Amniotic epithelial cell (primary cell): ENCODE measurements around the gene SLC44A4.
"Not testable (repeated sequence)": the region's sequence is repeated elsewhere in the genome, so short reads cannot be mapped to it uniquely, and the experiment has no call there.

Experiments
- DNase-seq: peaks from one replicate; pipeline ENCODE4 v3.0.0-alpha.2; 2010; ENCODE audit warnings: low read depth

SLC44A4 gene

GRCh38 chr6:31878726-31879125, at the start of gene SLC44A4:
SLC44A4 (minus strand) TSS chr6:31878997; CDS start chr6:31878980, 17 bp downstream.
- no peak for DNase-seq

- no peak for DNase-seq
Measured at GRCh38 chr6:31928672-31928939, 49.8 kb upstream of the SLC44A4 start.

GRCh38 chr6:31927863-31928671, 49.3 kb upstream of the SLC44A4 start:
- no peak for DNase-seq

- no peak for DNase-seq
Measured at GRCh38 chr6:31927242-31927862, 48.6 kb upstream of the SLC44A4 start, which contains the start of gene C2. C2 (plus strand) TSS chr6:31927717; CDS start chr6:31927753, 36 bp downstream.

- no peak for DNase-seq
Measured at GRCh38 chr6:31922942-31923341, 44.1 kb upstream of the SLC44A4 start.

- peak; percentile 79 for DNase-seq
Measured at GRCh38 chr6:31920811-31921210, 42.0 kb upstream of the SLC44A4 start.

GRCh38 chr6:31919624-31920303, 41.0 kb upstream of the SLC44A4 start:
- DNase-seq: no peak

GRCh38 chr6:31918069-31918720, 39.4 kb upstream of the SLC44A4 start:
- DNase-seq: peak; percentile 62

GRCh38 chr6:31915756-31916155, 37.0 kb upstream of the SLC44A4 start:
- no peak for DNase-seq

GRCh38 chr6:31915351-31915750, 36.6 kb upstream of the SLC44A4 start:
- no peak for DNase-seq

- DNase-seq: no peak
Measured at GRCh38 chr6:31911826-31912585, 33.2 kb upstream of the SLC44A4 start.

GRCh38 chr6:31909298-31909697, 30.5 kb upstream of the SLC44A4 start:
- not testable (repeated sequence) for DNase-seq

- peak; percentile 76 for DNase-seq
Measured at GRCh38 chr6:31908791-31909190, 30.0 kb upstream of the SLC44A4 start.

- DNase-seq: not testable (repeated sequence)
Measured at GRCh38 chr6:31908255-31908654, 29.5 kb upstream of the SLC44A4 start.

- peak; percentile 97 for DNase-seq
Measured at GRCh38 chr6:31907158-31907813, 28.5 kb upstream of the SLC44A4 start.

- not testable (repeated sequence) for DNase-seq
Measured at GRCh38 chr6:31906727-31907126, 27.9 kb upstream of the SLC44A4 start.

- no peak for DNase-seq
Measured at GRCh38 chr6:31906122-31906521, 27.3 kb upstream of the SLC44A4 start.

GRCh38 chr6:31905041-31905440, 26.2 kb upstream of the SLC44A4 start:
- DNase-seq: no peak

- peak; percentile 95 for DNase-seq
Measured at GRCh38 chr6:31903957-31904356, 25.2 kb upstream of the SLC44A4 start.

GRCh38 chr6:31901953-31902643, 23.3 kb upstream of the SLC44A4 start, which contains the start of gene ZBTB12:
ZBTB12 (minus strand) TSS chr6:31902086; CDS start chr6:31901305, 781 bp downstream.
- DNase-seq: peak; percentile 98
